GM12872 (cell line): ENCODE measurements around the gene SLC38A4.

Source experiments
- TF ChIP-seq, protein P1 (sequence below): IDR thresholded peaks from 3 replicates; pipeline ENCODE4 v1.5.1; 2011; ENCODE audit warnings: low read depth, mild to moderate bottlenecking, low read length, moderate library complexity; ENCODE audit not compliant: insufficient read depth

SLC38A4 gene

DNA sequence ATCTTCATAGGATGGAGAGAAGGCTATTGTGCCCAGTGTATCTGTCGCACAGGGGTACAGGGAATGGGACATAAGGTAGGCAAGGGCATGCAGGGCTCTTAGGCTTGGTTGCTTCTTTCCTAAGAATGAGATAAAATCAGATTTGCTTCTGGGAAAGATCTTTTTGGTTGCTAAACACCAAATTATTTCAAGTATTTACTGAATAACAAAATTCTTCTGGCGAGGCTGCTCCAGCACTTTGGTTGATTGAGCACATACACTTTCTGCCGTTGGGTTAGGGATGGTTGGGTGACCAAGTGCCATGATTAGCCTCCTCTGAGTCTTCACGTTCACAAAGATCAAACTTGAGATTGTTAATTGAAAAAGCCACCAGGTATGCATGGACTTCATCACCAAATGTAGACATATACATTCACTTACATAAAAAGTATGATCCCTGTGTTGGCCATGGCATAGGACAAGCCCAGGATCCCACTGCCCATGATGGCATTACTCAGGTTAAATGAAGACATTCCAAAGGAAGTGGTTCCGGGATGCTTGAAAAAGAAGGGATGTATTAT, 38.2 kb downstream of the SLC38A4 start:
- TF ChIP-seq, protein P1, sequence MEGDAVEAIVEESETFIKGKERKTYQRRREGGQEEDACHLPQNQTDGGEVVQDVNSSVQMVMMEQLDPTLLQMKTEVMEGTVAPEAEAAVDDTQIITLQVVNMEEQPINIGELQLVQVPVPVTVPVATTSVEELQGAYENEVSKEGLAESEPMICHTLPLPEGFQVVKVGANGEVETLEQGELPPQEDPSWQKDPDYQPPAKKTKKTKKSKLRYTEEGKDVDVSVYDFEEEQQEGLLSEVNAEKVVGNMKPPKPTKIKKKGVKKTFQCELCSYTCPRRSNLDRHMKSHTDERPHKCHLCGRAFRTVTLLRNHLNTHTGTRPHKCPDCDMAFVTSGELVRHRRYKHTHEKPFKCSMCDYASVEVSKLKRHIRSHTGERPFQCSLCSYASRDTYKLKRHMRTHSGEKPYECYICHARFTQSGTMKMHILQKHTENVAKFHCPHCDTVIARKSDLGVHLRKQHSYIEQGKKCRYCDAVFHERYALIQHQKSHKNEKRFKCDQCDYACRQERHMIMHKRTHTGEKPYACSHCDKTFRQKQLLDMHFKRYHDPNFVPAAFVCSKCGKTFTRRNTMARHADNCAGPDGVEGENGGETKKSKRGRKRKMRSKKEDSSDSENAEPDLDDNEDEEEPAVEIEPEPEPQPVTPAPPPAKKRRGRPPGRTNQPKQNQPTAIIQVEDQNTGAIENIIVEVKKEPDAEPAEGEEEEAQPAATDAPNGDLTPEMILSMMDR, result no peak

DNA sequence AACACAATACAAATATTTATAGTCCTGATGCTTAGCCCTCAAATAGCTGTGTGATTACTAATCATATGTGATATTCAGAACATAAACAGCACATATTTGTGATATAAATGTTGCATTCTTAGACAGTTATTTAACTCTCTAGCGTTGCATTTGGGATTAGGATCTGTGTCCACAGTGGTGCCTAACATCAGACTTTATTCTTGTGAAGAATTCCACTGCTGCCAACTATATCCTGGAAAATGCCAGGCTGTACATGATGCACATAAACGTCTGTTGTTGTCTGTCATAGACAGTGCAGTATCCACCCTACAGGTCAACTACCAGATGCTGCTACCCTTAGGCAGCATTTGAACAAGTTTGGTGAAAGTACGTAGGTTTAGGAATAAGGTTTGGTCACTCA, 39.0 kb downstream of the SLC38A4 start:
- TF ChIP-seq, protein P1, result no peak

DNA sequence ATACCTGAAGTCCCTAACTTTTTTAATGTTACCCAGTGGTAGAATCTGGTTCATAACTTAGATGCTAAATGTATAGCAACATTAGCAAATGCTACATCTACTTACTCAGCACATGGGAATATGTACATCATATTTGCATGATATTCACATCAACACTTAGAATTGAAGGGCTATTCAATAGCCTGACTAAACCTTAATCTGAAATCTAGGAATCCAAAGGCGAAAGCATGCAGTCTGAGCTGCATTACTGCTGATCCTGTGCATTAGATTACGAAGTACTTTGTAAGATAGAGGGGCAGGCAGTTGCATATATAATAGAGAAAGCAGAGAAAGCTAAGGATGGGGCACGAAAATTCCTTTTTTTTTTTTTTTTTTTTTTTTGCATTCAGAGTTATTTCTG, 40.4 kb downstream of the SLC38A4 start:
- TF ChIP-seq, protein P1, result no peak

DNA sequence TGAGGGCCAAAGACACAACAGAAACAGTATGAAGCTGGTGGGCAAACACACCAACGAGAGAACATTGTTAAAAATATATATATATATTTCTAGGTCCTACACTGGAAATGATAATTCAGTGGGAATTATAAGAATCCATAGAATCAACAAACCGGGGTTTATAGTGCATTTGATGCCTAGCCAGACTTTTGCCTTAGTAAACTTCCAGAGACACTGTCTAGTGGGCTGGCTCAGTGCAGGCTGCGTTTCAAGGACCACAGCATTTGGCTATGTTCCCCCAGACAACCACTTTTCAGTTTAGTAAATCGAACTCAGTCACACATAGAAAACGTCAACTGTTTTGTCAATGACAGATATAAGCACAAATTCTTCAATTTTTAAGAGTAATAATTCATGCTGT, 41.9 kb downstream of the SLC38A4 start:
- TF ChIP-seq, protein P1, result no peak

DNA sequence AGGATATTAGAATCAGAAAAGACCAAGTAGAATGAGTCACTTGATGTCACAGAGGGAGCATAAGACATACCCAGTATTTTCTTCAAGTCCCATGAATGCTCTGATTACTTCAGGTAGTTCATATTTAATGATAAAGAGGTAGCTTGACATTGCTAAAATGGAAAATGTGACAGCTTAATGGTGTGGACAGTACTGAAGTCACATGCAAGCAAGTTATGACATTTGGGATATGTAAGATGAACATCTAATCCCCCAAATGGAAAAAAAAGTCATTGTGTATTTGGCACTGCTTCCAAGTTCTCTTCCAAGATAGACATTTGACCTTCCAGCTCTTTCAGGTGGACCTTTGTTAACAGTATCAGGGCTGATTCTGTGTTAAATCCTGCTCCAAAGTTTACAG, 45.9 kb downstream of the SLC38A4 start:
- TF ChIP-seq, protein P1, result no peak

DNA sequence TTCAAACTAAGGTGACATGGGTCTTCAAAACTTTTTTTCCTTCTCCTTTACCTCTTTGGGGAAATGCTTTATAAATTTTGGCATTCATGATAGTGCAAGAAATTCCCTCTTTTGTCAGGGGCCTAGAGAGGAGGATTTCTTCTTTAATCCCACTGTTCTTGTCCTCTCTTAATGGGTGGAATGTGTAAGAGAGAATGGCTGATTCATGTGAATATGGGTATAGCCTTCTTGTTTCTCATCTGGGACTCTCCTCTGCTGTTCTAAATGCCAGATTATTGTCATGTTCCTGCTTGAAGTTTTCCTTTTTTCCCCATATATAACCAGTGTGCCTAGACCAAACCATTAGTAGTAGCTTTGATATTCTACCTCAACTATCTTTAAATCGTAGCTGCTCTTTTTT, 46.7 kb downstream of the SLC38A4 start:
- TF ChIP-seq, protein P1, result no peak

DNA sequence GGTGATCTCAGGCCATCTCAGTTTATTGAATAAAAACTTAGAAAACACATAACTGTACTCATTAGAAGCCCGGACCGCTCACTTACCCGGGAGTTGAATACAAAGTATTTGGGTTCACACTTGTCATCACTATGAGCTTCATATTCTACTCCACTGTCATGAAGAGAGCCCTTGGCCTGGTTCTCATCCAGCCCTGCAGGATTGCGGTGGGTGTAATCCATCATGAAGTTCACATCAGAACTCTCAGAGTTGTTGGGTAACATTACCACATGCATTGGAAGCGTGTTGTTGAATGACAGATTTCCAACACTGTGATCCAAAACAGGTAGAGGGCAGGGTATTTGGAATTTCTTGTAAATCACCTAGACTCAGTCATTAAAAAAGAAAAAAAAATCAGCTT, 47.4 kb downstream of the SLC38A4 start:
- TF ChIP-seq, protein P1, result no peak

DNA sequence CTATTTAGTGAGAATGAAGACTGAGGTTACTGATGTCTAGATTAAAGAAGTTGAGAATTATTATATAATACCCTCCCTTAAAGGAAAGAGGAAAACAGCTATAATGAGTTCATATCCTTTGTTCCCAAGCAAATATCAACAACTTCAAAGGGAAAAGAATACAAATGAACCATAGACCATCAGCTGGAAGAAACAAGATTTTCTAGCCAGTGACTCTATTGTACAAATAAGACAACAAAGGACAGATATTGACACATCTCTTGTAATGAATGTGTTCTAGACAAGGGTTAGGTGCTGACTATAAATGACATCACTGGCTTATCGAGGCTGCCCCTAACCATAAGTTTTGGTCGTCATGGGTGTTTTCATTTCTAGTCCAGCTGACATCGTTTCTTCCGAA, 48.2 kb downstream of the SLC38A4 start:
- TF ChIP-seq, protein P1, result no peak
